ENCODE measurements around the gene PRR9.

PRR9 gene

DNA sequence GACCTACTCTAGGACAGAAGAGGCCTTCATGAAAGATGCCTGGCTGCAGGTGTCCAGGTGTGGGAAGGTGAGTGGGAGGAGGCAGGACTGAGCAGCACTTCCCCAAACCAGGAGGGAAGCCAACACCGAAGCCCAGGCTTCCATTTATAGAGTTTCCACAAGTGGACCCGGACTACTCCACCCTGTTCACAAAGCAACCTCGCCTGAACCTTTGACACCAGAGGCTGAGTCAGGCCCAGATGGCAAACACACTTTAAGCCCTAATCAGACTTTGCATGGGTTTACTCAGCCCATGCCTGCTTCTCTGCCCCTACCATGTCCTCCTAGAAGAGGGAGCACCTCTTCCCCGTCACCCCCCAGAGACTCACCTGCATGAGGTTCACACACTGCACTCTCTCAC, 14.0 kb downstream of the PRR9 start:
- no peak for DNase-seq

DNA sequence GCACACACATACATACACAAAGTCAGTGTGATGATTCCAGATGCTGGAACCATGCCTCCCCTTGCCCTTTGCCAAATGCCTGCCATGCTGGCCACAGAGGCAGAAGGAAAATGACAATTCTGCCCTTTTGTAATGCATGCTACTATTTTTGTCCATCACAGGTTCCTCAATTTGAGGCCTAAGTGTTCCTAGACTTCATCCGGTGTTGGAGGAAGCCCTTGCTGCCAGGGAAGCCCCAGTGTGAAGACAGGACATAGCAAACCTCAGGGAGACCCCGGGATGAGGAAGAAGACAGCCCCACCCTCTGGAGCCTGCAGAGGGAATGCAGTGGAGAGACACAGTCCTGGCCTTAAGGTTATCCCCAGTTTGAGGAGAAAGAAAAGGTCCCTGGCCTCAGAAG, 14.4 kb downstream of the PRR9 start:
- no peak for DNase-seq

DNA sequence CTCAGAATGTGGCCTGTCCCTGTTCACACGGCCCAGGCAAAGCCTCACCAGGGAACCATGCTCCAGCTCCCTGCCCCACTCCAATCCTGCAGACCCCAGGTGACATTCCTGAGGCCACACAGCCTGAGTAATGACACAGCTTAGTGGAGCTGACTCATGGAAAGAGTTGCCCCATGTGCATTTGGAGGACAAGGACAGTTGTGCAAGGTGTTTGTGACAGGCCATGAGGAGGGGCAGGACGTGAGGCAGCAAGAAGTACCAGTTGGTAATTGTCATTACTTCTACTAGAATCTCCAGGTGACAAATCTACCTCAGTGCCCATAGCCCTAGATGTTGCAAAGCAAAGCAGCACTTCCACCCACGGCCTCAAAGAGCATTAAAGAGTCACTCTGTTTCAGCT, 15.2 kb downstream of the PRR9 start:
- DNase-seq: no peak

- DNase-seq: no peak
Observed at GRCh38 chr1:153233448-153233847, 16.1 kb downstream of the PRR9 start.

DNA sequence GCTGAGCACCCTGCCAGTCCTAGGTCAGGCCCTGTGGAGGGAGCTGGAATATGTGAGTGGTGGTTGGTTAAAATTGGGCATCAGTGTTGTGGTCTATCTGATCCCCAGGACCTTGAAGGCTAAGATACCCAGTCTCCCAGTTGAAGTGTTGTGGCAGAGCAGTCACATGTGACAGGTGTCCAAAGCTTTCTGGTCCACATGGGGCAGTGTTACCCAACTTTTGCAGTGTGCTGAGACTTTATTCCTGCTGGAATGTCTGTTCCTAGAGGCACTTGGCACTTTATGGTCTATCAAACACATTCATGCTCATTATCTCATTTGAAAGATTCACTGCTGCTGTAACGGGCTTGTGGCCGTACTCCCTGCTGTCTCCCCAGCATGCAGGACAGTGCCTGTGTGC, 21.1 kb downstream of the PRR9 start:
- no peak for DNase-seq

DNA sequence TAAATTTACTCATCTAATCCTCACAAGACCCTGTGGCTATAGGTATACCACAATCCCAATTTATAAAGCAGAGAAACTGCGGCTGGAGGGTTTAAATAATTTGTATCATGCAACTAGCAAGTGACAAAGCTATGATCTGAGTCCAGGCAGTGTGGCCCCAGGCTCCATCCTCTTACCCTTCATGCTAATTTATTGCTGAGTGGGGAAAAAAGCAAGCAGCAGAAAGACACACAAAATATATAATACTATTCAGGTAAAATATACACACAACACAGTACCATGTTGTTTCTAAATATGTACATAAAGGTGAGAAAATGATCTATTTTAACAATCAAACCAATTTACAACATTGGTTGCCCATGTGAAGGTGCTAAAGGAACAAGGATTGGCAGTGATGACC, 24.8 kb downstream of the PRR9 start:
- no peak for DNase-seq

DNA sequence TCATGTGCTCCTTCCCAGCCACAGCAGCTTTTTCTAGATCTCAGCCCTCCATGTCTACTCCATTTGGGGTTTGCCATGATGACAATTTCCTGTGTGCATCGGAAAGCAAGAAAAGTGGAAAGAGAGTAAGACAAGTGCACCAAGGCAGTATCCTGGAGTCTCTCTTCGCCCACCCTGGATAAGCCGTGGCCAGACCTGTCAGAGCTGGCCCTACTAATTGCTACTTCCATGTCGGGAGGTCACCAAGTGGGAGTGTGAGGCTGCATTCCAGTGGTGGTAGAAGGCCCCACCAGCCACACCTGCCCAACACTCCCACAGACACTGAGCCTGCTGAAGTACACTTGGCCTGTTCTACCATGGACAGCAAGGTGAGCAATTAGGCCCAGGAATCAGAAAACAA, 28.1 kb downstream of the PRR9 start:
- DNase-seq: no peak

- DNase-seq: no peak
Observed at GRCh38 chr1:153246018-153246417, 28.6 kb downstream of the PRR9 start.

DNA sequence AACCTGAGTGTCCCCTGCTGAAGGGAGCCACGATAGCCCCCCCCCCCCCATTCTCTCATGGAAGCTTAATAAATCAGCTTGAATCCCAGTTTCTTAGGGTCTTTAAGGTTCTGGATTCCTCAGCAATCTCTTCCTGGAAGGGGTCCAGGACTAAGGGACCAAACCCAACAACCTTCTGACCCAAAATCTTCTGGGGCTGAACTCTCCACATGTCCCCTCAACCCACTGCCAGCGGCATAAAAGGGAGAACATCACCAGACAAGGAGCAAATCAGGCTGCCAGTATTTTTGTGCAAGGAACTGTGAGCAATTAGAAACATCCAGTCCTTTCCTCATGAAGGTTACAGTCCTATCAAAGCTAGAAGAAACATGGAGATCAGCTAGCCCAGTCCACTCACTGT, 29.4 kb downstream of the PRR9 start:
- no peak for DNase-seq

DNA sequence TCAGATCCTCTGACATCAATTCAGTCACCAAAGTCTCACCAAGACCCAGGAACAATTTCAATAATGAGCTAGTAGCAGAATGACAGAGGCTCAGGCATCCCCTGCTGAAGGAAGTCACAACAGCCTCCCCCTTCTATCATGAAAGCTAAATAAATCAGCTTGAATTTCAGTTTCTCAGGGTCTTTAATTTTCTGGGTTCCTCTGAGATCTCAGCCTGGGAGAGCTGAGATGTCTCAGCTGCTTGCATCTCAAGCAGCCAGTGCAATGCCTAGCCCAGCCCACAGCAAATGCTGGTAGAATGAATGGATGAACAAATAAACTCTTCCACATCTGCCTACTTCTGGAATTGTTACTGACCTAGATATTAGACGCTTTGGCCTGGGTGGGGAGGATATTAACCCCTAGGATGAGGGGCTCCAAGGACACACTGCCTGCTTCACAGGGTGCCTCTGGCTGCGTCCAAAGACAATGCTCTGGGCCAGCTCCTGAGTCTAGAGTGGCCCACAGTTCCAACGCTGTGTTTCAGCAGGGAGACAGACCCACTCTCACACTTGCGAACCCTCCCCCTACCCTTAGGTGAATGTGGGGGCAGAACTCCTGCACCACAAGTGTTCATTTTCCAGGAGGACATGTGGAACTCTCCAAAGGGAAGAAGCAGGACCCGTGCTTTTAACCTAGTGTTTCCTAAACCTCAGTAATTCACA, 30.9 kb downstream of the PRR9 start:
- DNase-seq: no peak

DNA sequence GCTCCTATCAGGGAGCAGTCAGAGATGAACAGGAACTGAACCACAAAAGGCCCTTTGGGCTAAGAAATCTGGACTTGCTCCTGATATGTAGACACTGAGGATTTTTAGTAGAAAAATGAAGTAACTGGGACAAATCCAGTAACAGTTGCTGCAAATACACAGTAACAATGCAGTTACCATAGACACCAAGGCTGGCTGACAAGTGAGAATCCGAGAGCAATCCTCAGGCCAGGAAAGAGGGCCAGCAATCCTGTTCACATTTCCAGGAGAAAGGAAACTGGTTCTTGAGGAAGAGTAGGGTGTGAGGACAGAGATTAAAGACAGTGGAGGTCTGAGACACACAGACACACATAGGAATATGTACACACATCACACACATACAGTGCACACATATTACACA, 32.8 kb downstream of the PRR9 start:
- DNase-seq: no peak

GRCh38 chr1:153251087-153251486, 33.7 kb downstream of the PRR9 start:
- no peak for DNase-seq

DNA sequence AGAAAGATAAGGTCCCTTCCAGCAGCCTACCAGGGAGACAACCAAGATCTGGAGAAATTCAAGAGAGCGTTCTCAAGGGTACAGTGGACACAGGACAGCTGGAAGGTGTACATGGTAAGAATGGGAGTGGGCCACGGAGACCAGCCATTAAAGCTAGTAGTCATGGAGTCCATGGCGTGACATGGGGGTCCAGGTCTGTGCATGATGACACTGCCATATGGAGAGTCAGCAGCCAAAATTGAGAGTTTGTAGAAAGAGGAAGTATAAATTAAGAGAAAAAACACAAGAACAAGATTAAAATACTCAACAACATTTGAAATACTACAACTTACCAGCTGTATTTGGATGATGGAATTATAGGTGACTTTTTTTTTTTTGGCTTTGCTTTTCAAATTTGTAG, 34.2 kb downstream of the PRR9 start:
- no peak for DNase-seq

DNA sequence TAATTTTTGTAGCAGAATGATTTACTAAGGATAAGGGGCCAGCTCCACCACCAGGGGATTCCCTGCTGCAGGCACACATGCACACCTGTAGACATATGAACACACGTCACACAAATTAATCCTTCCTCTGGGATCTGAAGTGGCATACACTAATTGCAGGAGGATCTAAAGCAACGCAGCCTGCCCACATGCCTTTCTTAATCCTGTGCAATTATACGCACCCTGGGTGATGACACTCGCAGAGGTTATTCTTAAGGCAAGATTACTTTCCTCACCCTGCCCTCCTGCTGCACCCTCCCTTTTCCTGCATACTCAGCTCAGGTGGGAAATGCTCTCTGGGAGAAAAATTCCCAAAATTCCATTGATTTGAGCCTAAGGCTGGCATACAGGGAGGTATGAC, 34.6 kb downstream of the PRR9 start:
- DNase-seq: no peak

- DNase-seq: no peak
Observed at GRCh38 chr1:153253076-153253475, 35.7 kb downstream of the PRR9 start.

GRCh38 chr1:153253693-153254092, 36.3 kb downstream of the PRR9 start:
- DNase-seq: no peak

DNA sequence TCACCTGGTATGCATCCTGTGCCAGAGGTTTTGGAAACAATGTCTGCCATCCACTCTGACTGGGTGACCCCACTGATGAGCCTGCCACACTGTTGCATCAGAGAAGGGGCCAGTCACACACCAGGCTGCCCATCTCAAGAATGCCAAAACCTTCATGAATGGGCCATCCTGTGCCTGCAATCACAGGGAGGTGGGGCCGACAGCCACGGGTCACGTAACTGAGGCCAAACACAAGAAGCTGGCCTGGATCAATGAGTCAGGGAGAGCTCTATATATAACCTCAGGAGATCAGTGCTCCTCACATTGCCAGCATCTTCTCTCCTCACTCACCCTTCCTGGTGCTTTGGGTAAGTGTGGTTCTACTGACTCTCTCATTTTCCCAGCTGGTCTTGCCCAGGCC, 42.0 kb downstream of the PRR9 start, which contains the start of gene LORICRIN:
LORICRIN (plus strand) TSS at position 301 of the 400 bp plus-strand sequence. CDS start 1,263 bp downstream, outside the sequence.
- no peak for DNase-seq

DNA sequence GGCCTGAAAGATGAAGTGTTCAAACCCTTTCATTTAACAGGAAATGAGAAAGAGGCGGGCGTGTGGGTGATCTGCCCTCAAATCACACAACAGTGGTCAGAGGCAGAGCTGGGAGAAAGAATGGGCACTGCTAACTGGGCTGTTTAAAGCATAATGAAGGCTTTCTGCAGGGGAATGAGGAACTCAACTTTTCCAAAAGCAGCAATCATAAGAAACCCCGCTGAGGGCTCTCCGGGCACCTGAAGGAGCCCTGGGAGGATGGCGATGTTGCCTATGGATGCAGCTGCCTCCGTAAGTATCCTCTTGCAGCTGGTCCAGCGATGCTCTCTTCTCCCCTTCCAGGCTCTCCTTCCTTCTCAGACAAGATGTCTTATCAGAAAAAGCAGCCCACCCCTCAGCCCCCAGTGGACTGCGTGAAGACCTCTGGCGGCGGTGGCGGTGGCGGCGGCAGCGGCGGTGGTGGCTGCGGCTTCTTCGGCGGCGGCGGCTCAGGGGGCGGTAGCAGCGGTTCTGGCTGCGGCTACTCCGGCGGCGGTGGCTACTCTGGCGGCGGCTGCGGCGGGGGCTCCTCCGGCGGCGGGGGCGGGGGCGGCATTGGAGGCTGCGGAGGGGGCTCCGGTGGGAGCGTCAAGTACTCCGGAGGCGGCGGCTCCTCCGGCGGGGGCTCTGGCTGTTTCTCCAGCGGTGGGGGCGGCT, 43.3 kb downstream of the PRR9 start:
- DNase-seq: no peak

- peak; percentile 60 for DNase-seq
Observed at GRCh38 chr1:153261281-153262069, 44.1 kb downstream of the PRR9 start.

GRCh38 chr1:153262070-153262366, 44.6 kb downstream of the PRR9 start:
- peak; percentile 60 for DNase-seq

GRCh38 chr1:153262462-153263157, 45.2 kb downstream of the PRR9 start:
- DNase-seq: no peak

- no peak for DNase-seq
Observed at GRCh38 chr1:153265457-153265856, 48.1 kb downstream of the PRR9 start.

Measured in DMS79 treated with DMSO at 0.1 percent for 48 hours (cell line).